ENCODE measurements around the gene LCORL. TPM values are rescaled to one million over a fixed set of nuclear protein-coding genes. Genes with fewer than 3 reads are reported as not detected.

Gene LCORL
- total and polyA plus RNA-seq, 2 donors (not counting 3 experiments of a cell fraction or from before 2014, with no cell fraction given): 2.8 to 23.9 TPM

DNA sequence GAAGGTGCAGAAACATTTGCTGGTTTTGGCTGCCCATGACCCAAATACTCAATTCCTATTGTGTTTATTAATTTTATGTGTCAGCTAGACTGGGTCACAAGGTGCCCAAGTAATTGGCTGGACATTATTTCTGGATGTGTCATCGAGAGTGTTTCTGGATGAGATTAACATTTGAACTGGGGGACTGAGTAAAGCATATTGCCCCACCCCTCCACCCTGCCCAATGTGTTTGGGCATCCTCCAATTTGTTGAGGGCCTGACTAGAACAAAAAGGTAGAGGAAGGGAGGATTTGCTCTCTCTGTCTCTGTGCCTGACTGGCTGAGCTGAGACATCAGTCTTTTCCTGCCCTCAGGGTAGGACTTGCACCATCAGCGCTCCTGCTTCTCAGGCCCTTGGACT lies 29.7 kb upstream of the LCORL start:
- FAIRE-seq (no peak), DNase-seq (ENCODE audit: low read depth, low spot score) (no peak)
- Histone ChIP-seq H3K36me3 (ENCODE audit: control insufficient read depth in 2 of 2, extremely low read depth in 1 of 2, insufficient read depth in 2 of 2, low read length in 2 of 2) (no peaks in the 10 kb centered on the region), H4K20me1 (replicated peaks; ENCODE audit: control insufficient read depth, extremely low read depth, insufficient read depth, low read length) (no peaks in the 10 kb centered on the region), H3K9me1 (replicated peaks; ENCODE audit: control insufficient read depth, extremely low read depth, insufficient read depth, low read length) (no peaks in the 10 kb centered on the region), H3K4me3 (replicated peaks in 1 of 3; ENCODE audit: insufficient read depth in 1 of 3, low read depth in 1 of 3, low read length in 3 of 3) (no peak overlapping the region), H3K27ac (ENCODE audit: insufficient read depth, low read depth, low read length) (no peak overlapping the region), H3K4me2 (ENCODE audit: insufficient read depth, low read length) (no peak overlapping the region), H3K27me3 (ENCODE audit: control insufficient read depth in 2 of 2, insufficient read depth in 2 of 2, low read length in 2 of 2) (no peaks in the 10 kb centered on the region), H3K9me3 (replicated peaks; ENCODE audit: control insufficient read depth, insufficient read depth, low read length) (no peaks in the 10 kb centered on the region), H3K79me2 (ENCODE audit: control insufficient read depth, insufficient read depth, low read length) (no peaks in the 10 kb centered on the region), H3K9ac (replicated peaks; ENCODE audit: extremely low read depth, insufficient read depth, low read length) (no peak overlapping the region), H3K4me1 (ENCODE audit: control insufficient read depth, extremely low read depth, insufficient read depth, low read length) (no peaks in the 10 kb centered on the region), H2AFZ (ENCODE audit: low read depth, low read length) (no peak overlapping the region)
- TF ChIP-seq JUN (IDR thresholded peaks at IDR 0.05; ENCODE audit: borderline replicate concordance, insufficient read depth, insufficient read length, low read depth): no peak
- TF ChIP-seq, protein P1, sequence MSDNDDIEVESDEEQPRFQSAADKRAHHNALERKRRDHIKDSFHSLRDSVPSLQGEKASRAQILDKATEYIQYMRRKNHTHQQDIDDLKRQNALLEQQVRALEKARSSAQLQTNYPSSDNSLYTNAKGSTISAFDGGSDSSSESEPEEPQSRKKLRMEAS (IDR thresholded peaks at IDR 0.05; ENCODE audit: insufficient read depth, insufficient read length): no peak
- no peak for TF ChIP-seq POLR2AphosphoS5 (IDR thresholded peaks at IDR 0.05; ENCODE audit: insufficient read depth, low read depth, low read length)
- no peak for TF ChIP-seq POLR2A (IDR thresholded peaks at IDR 0.05; ENCODE audit: low read depth, low read length)
- no peak for TF ChIP-seq MYC (IDR thresholded peaks at IDR 0.05; ENCODE audit: low read depth, low read length)
- TF ChIP-seq FOS (IDR thresholded peaks at IDR 0.05; ENCODE audit: borderline replicate concordance, insufficient read depth, low read length): no peak
- TF ChIP-seq EZH2 (IDR thresholded peaks at IDR 0.05; ENCODE audit: borderline replicate concordance, low read depth, low read length, severe bottlenecking): no peak
- TF ChIP-seq, protein P2, sequence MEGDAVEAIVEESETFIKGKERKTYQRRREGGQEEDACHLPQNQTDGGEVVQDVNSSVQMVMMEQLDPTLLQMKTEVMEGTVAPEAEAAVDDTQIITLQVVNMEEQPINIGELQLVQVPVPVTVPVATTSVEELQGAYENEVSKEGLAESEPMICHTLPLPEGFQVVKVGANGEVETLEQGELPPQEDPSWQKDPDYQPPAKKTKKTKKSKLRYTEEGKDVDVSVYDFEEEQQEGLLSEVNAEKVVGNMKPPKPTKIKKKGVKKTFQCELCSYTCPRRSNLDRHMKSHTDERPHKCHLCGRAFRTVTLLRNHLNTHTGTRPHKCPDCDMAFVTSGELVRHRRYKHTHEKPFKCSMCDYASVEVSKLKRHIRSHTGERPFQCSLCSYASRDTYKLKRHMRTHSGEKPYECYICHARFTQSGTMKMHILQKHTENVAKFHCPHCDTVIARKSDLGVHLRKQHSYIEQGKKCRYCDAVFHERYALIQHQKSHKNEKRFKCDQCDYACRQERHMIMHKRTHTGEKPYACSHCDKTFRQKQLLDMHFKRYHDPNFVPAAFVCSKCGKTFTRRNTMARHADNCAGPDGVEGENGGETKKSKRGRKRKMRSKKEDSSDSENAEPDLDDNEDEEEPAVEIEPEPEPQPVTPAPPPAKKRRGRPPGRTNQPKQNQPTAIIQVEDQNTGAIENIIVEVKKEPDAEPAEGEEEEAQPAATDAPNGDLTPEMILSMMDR (IDR thresholded peaks at IDR 0.05; ENCODE audit: extremely low read depth in 1 of 2, insufficient read depth in 1 of 2, low read depth in 1 of 2, low read length in 2 of 2): no peak
- no peak for TF ChIP-seq GATA2 (IDR thresholded peaks at IDR 0.05; ENCODE audit: insufficient read depth, insufficient read length, low read depth, low read length)
- no TSS peak for BruUV-seq (replicated peaks)
- intact Hi-C loops (cut with micrococcal nuclease): no loop called here
- POLR2A ChIA-PET: interaction anchor here (0.6 kb wide), 1 partner anchor 226 kb away, joined by 10 read pairs; no protein-coding TSS in a partner anchor
- CTCF ChIA-PET: interaction anchor here (1.4 to 1.7 kb wide), 2 partner anchors 8 to 15 kb away, joined by 3 to 5 read pairs; no protein-coding TSS in a partner anchor
- dilution Hi-C loops (cut with MboI; ENCODE audit: extremely low pct_ligation_motif_present, low sequenced_read_pairs): no loop called here

Data from endothelial cell of umbilical vein (primary cell).